ENCODE measurements around the gene ABI1.

ABI1 gene

GRCh38 chr10:26854524-26854923, 6.2 kb downstream of the ABI1 start:
- no peak for DNase-seq

- no peak for DNase-seq
Observed at GRCh38 chr10:26844396-26844975, 16.3 kb downstream of the ABI1 start.

- DNase-seq: no peak
Observed at GRCh38 chr10:26843736-26844135, 17.0 kb downstream of the ABI1 start.

GRCh38 chr10:26841733-26842317, 18.9 kb downstream of the ABI1 start:
- DNase-seq: no peak

GRCh38 chr10:26840938-26841732, 19.6 kb downstream of the ABI1 start:
- no peak for DNase-seq

GRCh38 chr10:26839966-26840627, 20.7 kb downstream of the ABI1 start:
- DNase-seq: no peak

GRCh38 chr10:26837139-26837538, 23.6 kb downstream of the ABI1 start:
- DNase-seq: no peak

- no peak for DNase-seq
Observed at GRCh38 chr10:26835025-26835424, 25.7 kb downstream of the ABI1 start.

GRCh38 chr10:26832960-26833359, 27.8 kb downstream of the ABI1 start:
- no peak for DNase-seq

GRCh38 chr10:26831936-26832335, 28.8 kb downstream of the ABI1 start:
- no peak for DNase-seq

- no peak for DNase-seq
Observed at GRCh38 chr10:26829810-26830515, 30.8 kb downstream of the ABI1 start.

GRCh38 chr10:26824015-26824690, 36.6 kb downstream of the ABI1 start:
- DNase-seq: no peak

- no peak for DNase-seq
Observed at GRCh38 chr10:26821699-26822570, 38.8 kb downstream of the ABI1 start.

- DNase-seq: no peak
Observed at GRCh38 chr10:26815500-26815899, 45.3 kb downstream of the ABI1 start.

GRCh38 chr10:26810435-26811026, 50.2 kb downstream of the ABI1 start:
- DNase-seq: no peak

GRCh38 chr10:26809973-26810372, 50.8 kb downstream of the ABI1 start:
- no peak for DNase-seq

GRCh38 chr10:26807532-26807931, 53.2 kb downstream of the ABI1 start:
- DNase-seq: no peak

- DNase-seq: no peak
Observed at GRCh38 chr10:26806557-26806956, 54.2 kb downstream of the ABI1 start.

GRCh38 chr10:26805567-26806245, 55.1 kb downstream of the ABI1 start:
- DNase-seq: no peak
